ENCODE measurements around the gene RASD2.

- TF ChIP-seq TAF1 (IDR thresholded peaks at IDR 0.05; ENCODE audit: borderline replicate concordance, low read depth, low read length) (no peak), POLR2A (IDR thresholded peaks at IDR 0.05; ENCODE audit: low read depth, low read length) (no peak), POLR2AphosphoS5 (IDR thresholded peaks at IDR 0.05; ENCODE audit: low read depth, low read length) (no peak)
These were observed 21.2 kb upstream of the RASD2 start for GRCh38 chr22:35519306-35520000.
